Endothelial cell of umbilical vein (primary cell): ENCODE measurements around the gene NUDT17. TPM values are rescaled to one million over a fixed set of nuclear protein-coding genes. Genes with fewer than 3 reads are reported as not detected.

Experiments
- BruUV-seq: library from RNA; stranded (reverse); fragments of 400-500 nt; replicated peaks from 2 replicates; lab custom pipeline; 2021; lab: Mats Ljungman, UMichigan
- CTCF ChIA-PET: fragments of 300-600, 350-600 bp; sonication (Branson Sonifier 250); formaldehyde crosslinking; loops from one replicate; lab custom pipeline; 2021; ENCODE audit warnings: antibody characterized with exemption, inconsistent platforms; lab: Charles Lee
- POLR2A ChIA-PET: fragments of 300-600, 350-600 bp; sonication (Branson Sonifier 250); formaldehyde crosslinking; loops from one replicate; lab custom pipeline; 2021; ENCODE audit warnings: antibody characterized with exemption, inconsistent platforms; lab: Charles Lee
- DNase-seq: peaks from one replicate; pipeline ENCODE4 v3.0.0-alpha.2; 2011; ENCODE audit warnings: low read depth, low spot score
- FAIRE-seq: peaks from 2 replicates; lab custom pipeline; 2011; peaks lifted over from hg19 to GRCh38; lab: Jason Lieb, UNC
- H2AFZ ChIP-seq: 2 replicates; pipeline ENCODE4 v1.6.0; 2012; ENCODE audit warnings: low read depth, low read length, control low read depth, inconsistent platforms
- H3K27ac ChIP-seq: 2 replicates; pipeline ENCODE4 v1.5.1; 2011; ENCODE audit warnings: low read depth, mild to moderate bottlenecking, control low read depth, low read length, moderate library complexity; ENCODE audit not compliant: insufficient read depth
- H3K27me3 ChIP-seq, 2 experiments: 2 replicates each; pipeline versions ENCODE4 v1.6.0 to v1.6.1; 2011; ENCODE audit warnings: low read length in 2 of 2, mixed read lengths in 1 of 2; ENCODE audit not compliant: control insufficient read depth in 2 of 2, insufficient read depth in 2 of 2
- H3K36me3 ChIP-seq, 2 experiments: 2 replicates in 1 of 2; 3 replicates in 1 of 2; pipeline ENCODE4 v1.5.1; 2011; ENCODE audit warnings: low read length in 2 of 2, mild to moderate bottlenecking in 1 of 2, moderate library complexity in 1 of 2; ENCODE audit not compliant: control insufficient read depth in 2 of 2, insufficient read depth in 2 of 2; ENCODE audit errors: extremely low read depth in 1 of 2
- H3K4me1 ChIP-seq: 3 replicates; pipeline ENCODE4 v1.5.1; 2011; ENCODE audit warnings: mild to moderate bottlenecking, low read length; ENCODE audit not compliant: control insufficient read depth, insufficient read depth; ENCODE audit errors: extremely low read depth
- H3K4me2 ChIP-seq: 2 replicates; pipeline ENCODE4 v1.6.1; 2011; ENCODE audit warnings: low read length, control low read depth, mixed read lengths; ENCODE audit not compliant: insufficient read depth
- H3K4me3 ChIP-seq, 3 experiments: fragments of 200-600 bp in 1 of 3; sonication (generic), shearing (Covaris generic) in 1 of 3; replicated peaks in 1 of 3; 2 replicates each; pipeline ENCODE4 v1.5.1; 2011 to 2016; ENCODE audit warnings: control low read depth in 3 of 3, low read length in 3 of 3, mild to moderate bottlenecking in 2 of 3, inconsistent platforms in 1 of 3, low read depth in 1 of 3, moderate library complexity in 1 of 3; ENCODE audit not compliant: insufficient read depth in 1 of 3
- H3K79me2 ChIP-seq: 2 replicates; pipeline ENCODE4 v1.6.0; 2012; ENCODE audit warnings: low read length, inconsistent platforms; ENCODE audit not compliant: control insufficient read depth, insufficient read depth
- H3K9ac ChIP-seq: replicated peaks from 2 replicates; pipeline ENCODE3; 2011; ENCODE audit warnings: low read length, control low read depth; ENCODE audit not compliant: insufficient read depth; ENCODE audit errors: extremely low read depth
- H3K9me1 ChIP-seq: replicated peaks from 3 replicates; pipeline ENCODE4 v1.6.0; 2011; ENCODE audit warnings: mild to moderate bottlenecking, low read length; ENCODE audit not compliant: control insufficient read depth, insufficient read depth; ENCODE audit errors: extremely low read depth
- H3K9me3 ChIP-seq: replicated peaks from 2 replicates; pipeline ENCODE4 v1.5.1; 2012; ENCODE audit warnings: low read length, inconsistent platforms; ENCODE audit not compliant: control insufficient read depth, insufficient read depth
- H4K20me1 ChIP-seq: replicated peaks from 2 replicates; pipeline ENCODE3; 2011; ENCODE audit warnings: mild to moderate bottlenecking, low read length; ENCODE audit not compliant: control insufficient read depth, insufficient read depth; ENCODE audit errors: extremely low read depth
- EZH2 ChIP-seq: IDR thresholded peaks from 2 replicates; pipeline ENCODE4 v1.6.1; 2012; ENCODE audit warnings: borderline replicate concordance, low read depth, mild to moderate bottlenecking, moderate library complexity, low read length, inconsistent platforms; ENCODE audit not compliant: severe bottlenecking
- FOS ChIP-seq: IDR thresholded peaks from 2 replicates; pipeline ENCODE4 v1.6.1; 2011; ENCODE audit warnings: mild to moderate bottlenecking, low read length, moderate library complexity, borderline replicate concordance; ENCODE audit not compliant: insufficient read depth
- GATA2 ChIP-seq: IDR thresholded peaks from 2 replicates; pipeline ENCODE4 v1.7.0; 2011; ENCODE audit warnings: low read depth, mild to moderate bottlenecking, moderate library complexity, mixed read lengths, low read length; ENCODE audit not compliant: insufficient read length, insufficient read depth
- JUN ChIP-seq: IDR thresholded peaks from 2 replicates; pipeline ENCODE4 v1.6.1; 2011; ENCODE audit warnings: borderline replicate concordance, low read depth; ENCODE audit not compliant: insufficient read length, insufficient read depth
- MYC ChIP-seq: IDR thresholded peaks from one replicate; pipeline ENCODE4 v1.6.1; 2011; ENCODE audit warnings: mild to moderate bottlenecking, low read depth, low read length
- POLR2A ChIP-seq: IDR thresholded peaks from 2 replicates; pipeline ENCODE4 v1.6.1; 2012; ENCODE audit warnings: low read depth, mild to moderate bottlenecking, control low read depth, low read length
- POLR2AphosphoS5 ChIP-seq: IDR thresholded peaks from 2 replicates; pipeline ENCODE4 v1.6.1; 2012; ENCODE audit warnings: low read depth, mild to moderate bottlenecking, control low read depth, low read length, moderate library complexity; ENCODE audit not compliant: insufficient read depth
- dilution Hi-C: fragments of 300-500 bp; cut with MboI; formaldehyde crosslinking; loops from one replicate; pipeline ENCODE4 v1.15.0; 2019; ENCODE audit warnings: low sequenced_read_pairs; ENCODE audit not compliant: extremely low pct_ligation_motif_present
- intact Hi-C: fragments of 100-400 bp; cut with micrococcal nuclease; formaldehyde crosslinking; loops from one replicate; pipeline ENCODE4 v1.10.0; 2022
- polyA plus RNA-seq, 4 experiments: library from polyadenylated mRNA; depleted of rRNA in 3 of 4; stranded (reverse) in 3 of 4; unstranded in 1 of 4; fragments of >200 nt; gene quantifications; 2 replicates each; pipeline versions ENCODE4 v1.2.1 to v1.2.3, GENCODE V29; 2011 to 2012; ENCODE audit warnings: missing spikeins in 1 of 4
- total RNA-seq: library from RNA; stranded (reverse); gene quantifications from 2 replicates; pipeline ENCODE4 v1.2.3, GENCODE V29; 2021
- TF ChIP-seq, protein P1 (sequence below), 2 donors: IDR thresholded peaks; 1 replicate in 1 of 2; 2 replicates in 1 of 2; pipeline ENCODE4 v1.5.1; 2011; ENCODE audit warnings: low read length in 2 of 2, mild to moderate bottlenecking in 2 of 2, moderate library complexity in 2 of 2, control low read depth in 1 of 2, inconsistent platforms in 1 of 2, low read depth in 1 of 2; ENCODE audit not compliant: insufficient read depth in 1 of 2; ENCODE audit errors: extremely low read depth in 1 of 2
- TF ChIP-seq, protein P2 (sequence below): IDR thresholded peaks from 2 replicates; pipeline ENCODE4 v1.6.1; 2011; ENCODE audit not compliant: insufficient read depth, insufficient read length

NUDT17 gene
- total and polyA plus RNA-seq, 2 donors (not counting 3 experiments of a cell fraction or from before 2014, with no cell fraction given), result 3.6 to 9.0 TPM

DNA sequence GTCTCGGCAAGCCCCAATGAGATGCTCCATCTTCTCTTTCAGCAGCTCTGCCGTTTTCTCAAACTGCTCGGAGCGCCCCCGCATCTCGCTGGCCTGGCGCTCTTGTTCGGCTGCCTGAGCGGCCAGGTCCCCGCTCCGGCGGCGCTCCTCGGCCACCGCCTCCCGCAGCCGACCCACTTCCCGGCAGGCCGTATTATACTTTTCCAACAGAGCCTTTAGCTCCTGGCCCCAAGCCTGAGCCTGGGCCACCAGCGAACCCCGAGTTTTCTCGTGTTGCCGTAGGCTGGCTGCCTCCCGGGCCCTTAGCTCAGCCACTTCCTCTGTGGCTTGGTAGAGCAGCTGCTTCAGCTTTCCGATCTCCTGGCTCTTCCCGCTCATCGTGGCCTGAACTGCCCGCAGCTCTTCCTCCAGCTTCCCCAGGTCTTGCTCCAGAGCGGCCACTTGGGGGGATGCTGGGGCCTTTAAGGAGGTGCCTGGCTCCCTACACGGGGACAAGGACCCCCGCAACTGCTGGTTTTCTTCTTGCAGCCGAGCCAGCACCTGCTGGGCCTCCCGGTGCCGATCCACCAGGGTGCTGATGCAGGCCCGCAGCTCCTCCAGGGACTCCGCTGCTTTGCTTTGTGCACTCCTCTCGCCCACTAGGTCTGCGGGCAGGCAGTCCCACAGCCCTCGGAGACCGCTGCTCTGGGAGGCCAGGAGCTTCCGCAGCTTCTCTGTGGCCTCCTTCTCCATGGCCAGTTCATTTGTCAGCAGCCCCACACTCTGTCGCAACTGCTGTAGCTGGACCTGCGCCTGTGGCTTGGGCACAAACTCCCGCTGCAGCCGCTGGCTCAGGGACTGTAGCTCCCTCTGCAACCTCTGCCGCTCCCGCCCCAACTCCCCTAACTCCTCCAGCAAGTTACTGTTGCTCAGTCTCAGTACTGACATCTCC, 26.8 kb downstream of the NUDT17 start:
- H3K27me3 ChIP-seq, result peaks cover 0 to 3% of the 10 kb centered on the region in 2 experiments
- FAIRE-seq, result no peak
- ChIA-PET POLR2A (no interaction called here), CTCF (interaction anchor here (0.9 to 3.0 kb wide), 8 partner anchors 8 to 37 kb away, joined by 3 to 22 read pairs (median 10); partner anchors contain the start of genes ANKRD35, ITGA10, NUDT17 and PIAS3)
- BruUV-seq, result no TSS peak
- intact Hi-C loops (no loop called here), dilution Hi-C loops (no loop called here)
- no peaks in the 10 kb centered on the region for H3K9me1 ChIP-seq
- no peaks in the 10 kb centered on the region for H3K9me3 ChIP-seq
- no peak overlapping the region for H3K27ac ChIP-seq
- TF ChIP-seq JUN (no peak), POLR2AphosphoS5 (no peak), EZH2 (no peak), GATA2 (no peak), FOS (no peak), POLR2A (no peak), MYC (no peak)
- TF ChIP-seq, protein P1, sequence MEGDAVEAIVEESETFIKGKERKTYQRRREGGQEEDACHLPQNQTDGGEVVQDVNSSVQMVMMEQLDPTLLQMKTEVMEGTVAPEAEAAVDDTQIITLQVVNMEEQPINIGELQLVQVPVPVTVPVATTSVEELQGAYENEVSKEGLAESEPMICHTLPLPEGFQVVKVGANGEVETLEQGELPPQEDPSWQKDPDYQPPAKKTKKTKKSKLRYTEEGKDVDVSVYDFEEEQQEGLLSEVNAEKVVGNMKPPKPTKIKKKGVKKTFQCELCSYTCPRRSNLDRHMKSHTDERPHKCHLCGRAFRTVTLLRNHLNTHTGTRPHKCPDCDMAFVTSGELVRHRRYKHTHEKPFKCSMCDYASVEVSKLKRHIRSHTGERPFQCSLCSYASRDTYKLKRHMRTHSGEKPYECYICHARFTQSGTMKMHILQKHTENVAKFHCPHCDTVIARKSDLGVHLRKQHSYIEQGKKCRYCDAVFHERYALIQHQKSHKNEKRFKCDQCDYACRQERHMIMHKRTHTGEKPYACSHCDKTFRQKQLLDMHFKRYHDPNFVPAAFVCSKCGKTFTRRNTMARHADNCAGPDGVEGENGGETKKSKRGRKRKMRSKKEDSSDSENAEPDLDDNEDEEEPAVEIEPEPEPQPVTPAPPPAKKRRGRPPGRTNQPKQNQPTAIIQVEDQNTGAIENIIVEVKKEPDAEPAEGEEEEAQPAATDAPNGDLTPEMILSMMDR (IDR thresholded peaks at IDR 0.05; ENCODE audit: extremely low read depth in 1 of 2, insufficient read depth in 1 of 2, low read depth in 1 of 2, low read length in 2 of 2), result no peak
- TF ChIP-seq, protein P2, sequence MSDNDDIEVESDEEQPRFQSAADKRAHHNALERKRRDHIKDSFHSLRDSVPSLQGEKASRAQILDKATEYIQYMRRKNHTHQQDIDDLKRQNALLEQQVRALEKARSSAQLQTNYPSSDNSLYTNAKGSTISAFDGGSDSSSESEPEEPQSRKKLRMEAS, result no peak
- no peaks in the 10 kb centered on the region for H3K79me2 ChIP-seq
- peak overlapping the region in 1 of 3 experiments; percentile 35 for H3K4me3 ChIP-seq
- peak overlapping the region; percentile 40 for H3K4me2 ChIP-seq
- peak overlapping the region; percentile 99 for H2AFZ ChIP-seq
- H3K4me1 ChIP-seq, result peaks cover 8% of the 10 kb centered on the region
- DNase-seq, result peak; percentile 37
- H3K9ac ChIP-seq, result peak overlapping the region; percentile 29
- no peaks in the 10 kb centered on the region for H4K20me1 ChIP-seq
- H3K36me3 ChIP-seq, result no peaks in the 10 kb centered on the region
